GM21786 (cell line): ENCODE measurements around the gene CHMP3.
"Not testable (repeated sequence)": the region's sequence is repeated elsewhere in the genome, so short reads cannot be mapped to it uniquely, and the experiment has no call there.

ENCODE experiments used
- ATAC-seq: cut with Tn5 transposase; IDR thresholded peaks from one replicate; pipeline ENCODE4 v1.9.1; 2021; ENCODE audit not compliant: unreplicated experiment

The CHMP3 gene

DNA sequence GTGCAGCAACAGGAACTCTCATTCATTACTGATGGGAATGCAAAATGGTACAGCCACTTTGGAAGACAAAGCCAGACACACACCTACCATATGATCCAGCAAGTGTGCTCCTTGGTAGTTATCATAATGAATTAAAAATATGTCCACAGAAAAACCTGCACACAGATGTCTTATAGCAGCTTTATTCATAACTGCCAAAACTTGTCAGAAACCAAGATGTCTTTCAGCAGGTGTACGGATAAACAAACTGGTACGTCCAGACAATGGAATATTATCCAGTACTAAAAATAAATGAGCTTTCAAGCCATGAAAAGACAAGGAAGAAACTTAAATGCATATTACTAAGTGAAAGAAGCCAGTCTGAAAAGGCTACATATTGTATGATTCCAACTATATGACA is 50.4 kb downstream of the CHMP3 start:
- no peak for ATAC-seq

DNA sequence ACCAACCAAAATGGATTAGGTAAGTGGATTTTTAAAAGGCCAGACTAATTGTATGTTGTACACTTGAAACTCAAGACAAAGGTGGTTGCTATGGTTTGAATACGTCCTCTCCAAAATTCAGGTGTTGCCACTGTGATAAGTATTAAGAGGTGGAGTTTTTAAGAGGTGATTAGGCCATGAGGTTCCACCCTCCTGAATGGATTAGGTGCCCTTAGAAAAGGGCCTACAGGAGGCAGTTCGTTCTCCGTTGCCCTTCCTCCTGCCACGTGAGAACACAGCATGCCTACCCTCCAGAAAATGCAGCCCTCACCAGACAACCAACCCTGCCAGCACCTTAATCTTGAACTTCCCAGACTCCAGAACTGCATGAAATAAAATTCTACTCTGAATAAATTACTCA is 51.2 kb downstream of the CHMP3 start:
- no peak for ATAC-seq

DNA sequence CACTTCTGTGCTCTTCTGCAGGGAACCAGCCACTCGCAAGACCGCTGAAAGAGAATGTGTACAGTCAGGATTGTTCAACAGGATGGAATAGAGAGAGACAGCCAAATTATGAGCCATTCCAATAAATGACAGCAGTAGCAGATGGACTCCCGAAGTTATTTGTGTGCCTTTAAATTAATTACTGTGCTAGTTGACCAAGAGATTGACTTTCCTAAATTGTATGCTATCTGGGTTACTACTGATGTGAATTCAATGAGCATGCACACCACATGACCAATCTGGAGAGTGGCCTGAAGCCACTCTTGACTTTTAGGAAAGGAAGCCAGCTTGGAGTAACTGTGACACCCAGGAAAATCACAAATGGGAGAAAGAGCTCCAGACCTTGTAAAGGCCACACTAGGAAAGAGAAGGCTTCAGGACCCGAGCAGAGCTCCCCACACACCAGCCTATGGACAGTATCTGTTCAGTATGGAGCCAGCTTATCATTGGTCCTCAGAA is 52.8 kb downstream of the CHMP3 start:
- ATAC-seq, result no peak

DNA sequence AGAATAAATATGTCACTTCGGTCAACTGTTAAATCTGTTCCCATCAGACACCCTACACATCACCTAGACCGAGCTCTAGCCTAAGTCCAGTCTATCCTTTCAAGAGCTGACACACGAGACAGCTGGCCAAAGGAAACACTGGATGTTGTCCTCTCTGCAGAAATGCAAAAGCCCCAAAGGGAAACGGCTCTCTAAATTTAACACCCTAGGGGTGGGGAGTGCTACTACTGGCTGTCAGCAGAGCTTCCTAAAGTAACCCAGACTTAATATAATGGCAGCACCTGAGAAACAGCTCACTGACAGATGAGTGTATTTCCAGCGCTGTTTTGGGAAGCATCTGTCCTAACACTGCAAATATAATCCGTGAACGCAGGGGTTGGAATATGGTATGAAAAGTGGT is 55.6 kb downstream of the CHMP3 start:
- ATAC-seq, result no peak

DNA sequence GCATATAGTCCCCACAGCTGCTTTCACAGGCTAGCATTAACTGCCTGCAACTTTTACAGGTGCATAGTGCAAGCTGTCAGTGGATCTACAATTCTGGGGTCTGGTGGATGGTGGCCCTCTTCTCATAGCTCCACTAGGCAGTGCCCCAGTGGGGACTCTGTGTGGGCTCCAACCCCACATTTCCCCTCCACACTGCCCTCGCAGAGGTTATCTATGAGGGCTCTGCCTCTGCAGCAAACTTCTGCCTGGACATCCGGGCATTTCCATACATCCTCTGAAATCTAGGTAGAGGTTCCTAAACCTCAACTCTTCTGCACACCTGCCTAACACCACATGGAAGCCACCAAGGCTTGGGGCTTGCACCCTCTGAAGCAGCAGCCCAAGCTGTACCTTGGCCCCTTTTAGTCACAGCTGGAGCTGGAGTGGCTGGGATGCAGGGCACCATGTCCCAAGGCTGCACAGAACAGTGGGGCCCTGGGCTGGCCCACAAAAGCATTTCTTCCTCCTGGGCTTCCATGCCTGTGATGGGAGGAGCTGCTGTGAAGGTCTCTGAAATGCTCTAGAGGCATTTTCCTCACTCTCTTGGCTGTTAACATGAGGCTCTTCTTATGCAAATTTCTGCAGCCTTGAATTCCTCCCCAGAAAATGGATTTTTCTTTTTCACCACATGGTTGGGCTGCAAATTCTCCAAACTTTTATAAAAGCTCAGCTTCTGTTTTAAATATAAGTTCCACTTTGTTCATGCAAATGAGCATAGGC is 62.7 kb downstream of the CHMP3 start:
- ATAC-seq, result no peak

DNA sequence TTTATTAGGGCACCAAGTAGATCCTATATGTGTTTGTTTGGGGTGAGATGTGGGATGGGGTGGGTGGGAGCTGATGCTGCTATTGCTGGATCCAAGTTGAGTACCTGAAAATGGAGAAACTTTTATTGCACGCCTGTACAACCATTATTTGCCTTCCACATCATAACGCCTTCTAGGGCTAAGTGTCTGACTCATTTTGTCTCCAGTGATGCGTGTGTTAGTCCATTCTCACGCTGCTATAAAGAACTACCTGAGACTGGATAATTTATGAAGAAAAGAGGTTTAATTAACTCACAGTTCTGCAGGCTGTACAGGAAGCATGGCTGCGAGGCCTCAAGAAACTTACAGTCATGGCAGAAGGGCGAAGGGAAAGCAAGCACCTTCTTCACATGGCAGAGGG is 63.9 kb downstream of the CHMP3 start:
- no peak for ATAC-seq

DNA sequence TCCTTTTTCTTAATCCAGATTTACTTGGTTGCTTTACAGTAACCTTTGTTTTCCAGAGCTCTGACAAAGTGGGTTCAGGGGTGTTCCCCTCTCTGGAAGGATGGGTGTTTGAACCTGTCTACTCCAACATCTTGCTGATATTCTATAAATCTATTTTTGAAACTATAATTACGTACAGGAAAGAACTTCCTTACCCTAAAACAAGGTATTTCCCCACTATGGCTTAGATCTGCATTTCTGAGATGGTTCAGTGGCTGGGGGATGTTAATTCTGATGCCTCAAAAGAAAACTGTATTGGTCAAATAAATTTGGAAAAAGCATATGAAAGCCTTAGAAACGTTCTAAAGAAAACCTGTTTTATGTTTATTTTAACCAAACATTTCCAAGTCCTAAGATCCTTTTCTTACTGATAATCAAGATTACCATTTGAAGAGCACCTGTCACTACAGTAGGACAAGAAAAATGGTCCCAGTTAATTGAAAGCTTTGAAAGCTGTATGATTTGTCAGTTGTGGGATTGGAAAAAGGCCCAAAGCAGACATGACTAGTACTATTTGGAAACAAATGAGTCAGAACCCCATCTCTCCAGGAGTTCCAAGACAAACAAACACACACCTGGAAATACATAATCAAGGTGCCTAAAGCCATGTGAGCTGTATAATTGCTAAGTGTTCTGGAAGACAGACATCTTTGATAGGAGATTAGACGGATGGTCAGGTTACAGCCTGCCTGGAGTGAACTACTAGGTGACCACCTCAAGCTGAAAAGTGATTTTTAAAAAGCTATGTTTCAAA is 64.6 kb downstream of the CHMP3 start:
- ATAC-seq, result no peak

DNA sequence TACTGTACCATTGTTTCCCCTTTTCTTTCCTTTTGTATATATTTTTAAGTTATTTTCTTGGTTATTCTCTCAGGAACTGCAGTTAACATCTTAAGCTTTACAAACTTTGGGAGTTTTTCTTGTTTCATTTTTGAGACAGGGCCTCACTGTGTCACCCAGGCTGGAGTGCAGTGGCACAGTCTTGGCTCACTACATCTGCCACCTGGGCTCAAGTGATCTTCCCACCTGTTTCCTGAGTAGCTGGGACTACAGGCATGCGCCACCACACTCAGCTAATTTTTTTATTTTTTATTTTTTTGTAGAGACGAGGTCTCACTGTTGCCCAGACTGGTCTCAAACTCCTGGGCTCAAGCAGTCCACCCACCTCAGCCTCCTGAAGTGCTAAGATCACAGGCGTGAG is 66.9 kb downstream of the CHMP3 start:
- not testable (repeated sequence) for ATAC-seq

DNA sequence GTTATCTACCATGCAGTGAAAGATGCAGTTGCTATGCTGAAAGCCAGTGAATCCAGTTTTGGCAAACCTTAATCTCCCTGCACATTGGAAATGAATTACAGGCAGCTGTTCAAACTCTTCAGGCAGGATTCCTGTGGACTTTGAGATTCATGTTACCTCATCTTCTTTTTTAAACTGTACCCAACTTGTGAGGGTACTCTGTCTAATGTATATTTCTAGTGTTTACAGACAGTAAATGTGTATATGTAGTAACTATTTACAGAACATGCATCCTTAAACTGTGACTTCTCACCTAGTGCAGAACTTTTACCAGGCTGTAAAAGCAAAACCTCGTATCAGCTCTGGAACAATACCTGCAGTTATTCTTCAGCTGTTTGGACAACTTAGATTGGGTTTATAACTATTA is 71.2 kb downstream of the CHMP3 start:
- no peak for ATAC-seq

DNA sequence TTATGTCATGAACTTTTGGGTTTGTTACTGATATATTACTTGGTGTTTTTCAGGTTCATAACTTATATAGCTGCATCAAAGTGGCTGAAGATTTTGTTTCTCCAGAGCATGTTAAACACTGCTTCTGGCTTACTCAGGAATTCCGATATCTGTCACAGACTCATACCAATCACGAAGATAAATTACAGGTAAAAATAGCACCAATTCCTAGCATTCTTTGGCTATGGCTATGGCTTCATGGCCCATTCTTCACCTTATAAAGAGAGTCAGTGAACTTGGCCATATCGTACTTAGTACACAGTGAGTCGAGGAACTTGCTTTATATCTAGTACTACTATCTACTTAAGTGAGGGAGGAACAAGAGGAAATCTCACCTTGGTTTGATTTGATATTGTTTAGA is 72.2 kb downstream of the CHMP3 start:
- no peak for ATAC-seq

DNA sequence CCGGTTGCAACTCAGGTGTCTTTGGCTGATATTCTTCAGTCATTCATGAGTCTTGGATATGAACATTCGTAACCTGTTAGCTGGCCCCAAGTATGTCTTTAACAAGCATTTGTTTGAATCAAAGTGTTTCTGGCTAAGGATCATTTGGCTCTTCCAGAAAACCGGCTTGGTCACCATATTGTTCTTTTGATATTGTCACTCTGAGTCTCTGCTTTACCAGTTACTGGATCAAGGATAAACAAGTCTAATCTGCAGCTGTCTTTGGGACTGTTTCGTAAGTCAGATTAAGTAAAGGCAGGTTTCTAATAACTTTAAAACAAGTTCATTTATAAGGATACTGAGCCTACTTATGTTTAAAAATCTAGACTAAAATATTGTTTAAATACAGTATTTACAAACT is 73.0 kb downstream of the CHMP3 start:
- no peak for ATAC-seq

DNA sequence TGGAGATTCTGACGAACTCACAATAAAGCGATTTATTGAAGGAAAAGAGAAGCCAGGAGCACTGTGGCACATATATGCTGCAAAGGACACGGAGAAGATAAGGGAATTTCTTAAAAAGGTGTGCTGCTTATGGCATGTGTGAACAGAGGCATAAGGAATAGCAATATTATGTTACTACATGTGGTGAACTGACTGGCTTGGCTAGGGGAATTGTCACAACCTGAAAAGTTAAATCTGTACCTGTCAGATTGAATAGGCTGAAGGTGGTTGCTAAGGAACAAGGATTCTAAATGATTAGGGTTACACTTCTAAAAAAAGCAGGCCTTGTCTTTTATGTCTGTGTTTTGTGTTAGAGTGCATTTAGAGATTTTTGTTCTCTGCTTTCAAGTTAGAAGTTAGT is 73.7 kb downstream of the CHMP3 start:
- no peak for ATAC-seq

DNA sequence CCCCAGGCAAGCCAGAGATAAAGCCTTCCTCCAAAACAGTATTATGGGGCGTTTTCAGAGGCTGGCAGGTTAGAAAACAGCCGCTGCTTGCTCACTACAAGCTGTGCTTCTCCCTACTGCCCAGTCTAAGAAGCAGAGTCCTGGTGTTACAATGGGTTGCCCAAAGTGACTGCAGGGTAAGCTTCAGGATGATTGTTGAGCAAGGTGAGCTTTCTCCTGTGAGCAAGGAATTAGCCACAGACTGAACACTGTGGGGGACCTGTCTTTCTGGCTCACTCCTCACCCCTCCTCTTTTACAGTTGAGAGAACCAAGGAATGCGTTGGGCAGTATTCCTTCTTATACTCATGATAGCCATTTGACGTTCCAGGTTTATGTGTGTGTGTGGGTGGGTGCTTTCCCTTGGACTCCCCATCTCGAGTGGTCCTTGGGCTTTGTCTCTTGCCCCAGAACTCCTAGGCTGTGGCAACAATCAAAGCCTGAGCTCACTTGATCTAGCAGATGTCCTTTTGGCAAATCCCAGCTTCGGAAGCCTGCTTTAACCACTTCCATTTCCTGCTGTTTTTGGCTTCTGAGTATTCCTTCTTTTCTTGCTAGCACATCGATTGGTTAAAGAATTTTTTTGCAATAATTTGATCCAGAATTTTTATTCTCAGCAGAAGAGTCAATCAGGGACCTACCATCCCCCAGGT is 74.5 kb downstream of the CHMP3 start:
- ATAC-seq, result no peak

DNA sequence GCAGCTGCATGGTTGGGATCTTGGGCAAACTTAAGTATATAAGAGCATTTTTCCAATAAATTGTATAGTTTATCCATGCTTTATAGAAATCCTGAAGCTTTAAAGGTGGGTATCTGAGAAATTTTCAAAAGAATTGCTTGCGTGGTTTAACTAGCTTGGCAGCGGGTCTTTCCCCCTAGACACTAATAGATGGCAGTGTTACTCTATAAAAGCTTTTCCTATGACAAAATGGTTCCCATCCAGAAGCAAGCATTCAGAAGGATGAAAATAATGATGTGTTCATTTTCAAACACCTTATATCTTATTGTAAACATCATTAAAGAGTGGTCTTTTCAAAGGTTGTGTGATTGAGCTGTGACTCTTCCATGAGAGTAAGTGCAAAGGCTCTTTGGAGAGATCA is 76.2 kb downstream of the CHMP3 start:
- ATAC-seq, result no peak

DNA sequence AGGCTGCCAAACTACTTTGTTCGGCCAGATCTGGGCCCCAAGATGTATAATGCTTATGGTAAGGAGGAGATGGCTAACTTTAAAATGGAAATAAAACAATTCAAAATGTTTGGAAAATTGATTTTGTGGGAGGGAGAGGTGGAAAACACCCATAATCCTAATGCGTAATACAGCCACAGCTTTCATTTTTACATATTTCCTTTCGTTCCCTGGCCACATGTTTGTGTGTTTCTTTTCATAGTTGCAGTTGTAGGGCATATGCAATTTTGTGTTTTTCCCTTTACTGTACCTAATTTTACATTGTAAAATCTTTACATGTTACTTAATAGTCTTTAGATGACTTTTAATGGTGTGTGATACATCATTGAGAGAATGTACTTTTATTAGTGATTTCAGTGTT is 77.4 kb downstream of the CHMP3 start:
- ATAC-seq, result no peak

DNA sequence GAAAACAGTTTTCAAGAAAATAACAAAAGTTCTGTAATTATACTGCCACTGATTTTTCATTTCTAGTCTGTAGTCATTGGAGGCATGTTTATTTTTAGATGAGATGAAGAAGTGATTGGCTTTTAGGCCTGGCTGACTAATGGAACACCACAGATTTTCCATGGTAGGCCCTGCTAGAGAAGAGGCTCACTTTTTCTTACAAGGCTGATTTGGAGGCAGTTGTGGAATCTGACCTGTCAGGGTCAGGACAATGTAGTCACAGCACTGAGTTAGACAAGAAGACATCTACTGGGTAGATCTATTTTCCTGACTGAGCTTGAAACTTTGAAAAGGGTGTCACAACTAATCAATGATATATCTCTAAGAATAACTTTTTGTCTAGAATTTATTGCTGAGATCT is 78.1 kb downstream of the CHMP3 start:
- no peak for ATAC-seq

DNA sequence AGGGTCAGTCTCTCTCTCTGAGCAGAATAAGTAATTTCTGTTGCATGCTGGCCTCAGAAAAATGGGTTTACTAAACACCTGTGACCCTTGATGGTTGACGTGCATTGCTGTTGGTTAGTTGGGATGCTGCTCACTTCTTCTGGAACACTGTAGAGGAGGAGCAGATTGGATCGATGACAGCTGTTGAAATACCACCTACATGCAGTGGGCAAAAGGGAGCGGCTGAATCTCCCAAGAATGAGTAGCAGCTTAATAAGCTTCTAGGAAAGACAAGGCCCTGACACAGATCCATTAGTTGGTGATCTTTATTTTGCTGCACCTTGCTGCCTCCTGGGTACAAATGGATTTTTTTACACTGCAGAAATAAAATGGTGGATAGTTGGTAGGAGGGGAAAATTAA is 78.9 kb downstream of the CHMP3 start:
- no peak for ATAC-seq

DNA sequence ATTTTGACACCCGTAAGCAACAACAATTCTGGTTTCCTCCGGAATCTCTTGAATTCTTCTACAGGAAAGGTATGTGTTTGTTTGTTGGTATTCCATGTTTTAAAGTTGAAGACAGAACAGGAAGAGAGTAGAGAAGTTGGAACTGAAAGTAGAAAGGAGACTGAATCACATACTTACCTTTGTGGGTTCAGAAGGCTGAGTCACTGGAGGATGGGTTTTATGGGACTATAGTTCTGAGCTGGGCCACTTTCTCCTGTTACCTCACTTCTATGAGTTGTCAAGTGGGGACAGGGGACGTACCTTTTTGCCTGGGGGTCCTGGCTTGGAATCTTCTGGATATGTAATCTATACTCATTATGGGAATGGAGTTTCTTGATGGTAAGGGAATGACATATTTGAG is 81.2 kb downstream of the CHMP3 start:
- ATAC-seq, result no peak

DNA sequence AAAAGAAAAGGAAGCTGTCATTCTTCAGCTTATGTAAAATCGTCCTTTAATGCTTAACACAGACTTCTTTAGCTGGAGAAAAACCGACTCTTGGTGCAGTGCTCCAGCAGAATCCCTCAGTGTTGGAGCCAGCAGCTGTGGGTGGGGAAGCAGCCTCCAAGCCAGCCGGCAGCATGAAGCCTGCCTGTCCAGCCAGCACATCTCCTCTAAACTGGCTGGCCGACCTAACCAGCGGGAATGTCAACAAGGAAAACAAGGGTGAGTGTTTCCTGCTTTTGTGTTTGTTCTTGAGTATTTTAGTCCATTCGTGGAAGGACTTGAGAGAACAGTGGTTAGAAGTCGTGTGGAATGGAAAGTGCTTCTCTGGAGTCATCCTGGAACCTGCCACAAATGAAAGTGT is 83.1 kb downstream of the CHMP3 start:
- ATAC-seq, result no peak

DNA sequence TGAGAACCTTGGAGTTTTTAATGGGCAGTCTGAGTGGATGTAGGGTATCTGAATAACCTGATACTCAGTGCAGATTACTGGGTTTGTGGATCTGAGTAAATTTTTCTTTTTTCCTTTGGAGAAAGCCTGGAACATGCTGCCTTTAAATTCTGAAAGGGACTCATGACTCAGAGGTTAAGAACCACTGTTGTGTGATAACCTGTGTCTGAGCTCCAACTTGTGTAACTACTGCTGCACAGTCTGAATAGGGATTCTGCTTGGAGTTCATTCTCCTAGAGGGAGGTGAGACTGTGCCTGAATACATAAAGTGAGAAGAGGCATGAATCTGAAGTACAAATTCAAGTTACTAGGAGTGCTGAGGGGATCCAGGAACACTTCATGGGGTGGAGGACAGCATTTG is 85.9 kb downstream of the CHMP3 start:
- ATAC-seq, result no peak

DNA sequence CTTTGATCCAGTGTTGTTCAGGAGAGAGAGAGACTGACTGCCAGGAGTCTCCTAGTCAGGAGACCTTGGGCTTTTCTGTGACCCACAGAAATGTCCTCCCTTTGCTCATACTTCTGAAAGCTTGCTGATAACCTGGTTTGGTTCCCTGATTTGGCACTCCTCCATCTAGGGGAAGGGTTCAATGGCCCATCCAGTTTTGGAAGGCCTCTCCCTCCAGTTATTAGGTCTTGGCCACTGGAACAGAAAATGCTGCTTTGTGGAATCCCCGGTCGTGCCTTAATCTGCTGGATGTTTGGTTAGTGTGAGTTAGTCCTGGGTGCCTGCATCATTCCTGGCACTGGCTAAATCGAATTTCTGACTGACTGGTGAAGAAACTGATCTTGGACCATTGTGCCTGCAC is 86.3 kb downstream of the CHMP3 start:
- no peak for ATAC-seq

DNA sequence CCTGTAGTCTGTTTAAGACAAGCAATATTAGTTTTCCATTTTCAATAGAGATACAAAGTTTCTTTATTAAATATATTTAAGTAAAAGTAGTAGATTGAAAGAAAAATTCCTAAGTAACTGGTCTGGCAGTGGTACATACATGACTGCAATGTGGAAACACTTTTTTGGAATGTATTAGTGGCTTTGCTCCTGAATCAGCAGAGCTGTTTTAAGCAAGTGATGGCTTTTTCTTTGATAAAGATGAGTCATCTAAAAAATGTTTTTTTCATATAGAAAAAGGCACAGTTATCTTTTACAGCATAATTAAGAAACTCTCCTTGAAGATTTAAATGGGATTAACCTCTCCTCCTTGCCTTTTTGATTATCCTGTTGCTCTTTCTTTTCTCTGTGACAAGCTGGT is 87.2 kb downstream of the CHMP3 start:
- ATAC-seq, result no peak
